ENCODE measurements around the gene ACO2.

DNA sequence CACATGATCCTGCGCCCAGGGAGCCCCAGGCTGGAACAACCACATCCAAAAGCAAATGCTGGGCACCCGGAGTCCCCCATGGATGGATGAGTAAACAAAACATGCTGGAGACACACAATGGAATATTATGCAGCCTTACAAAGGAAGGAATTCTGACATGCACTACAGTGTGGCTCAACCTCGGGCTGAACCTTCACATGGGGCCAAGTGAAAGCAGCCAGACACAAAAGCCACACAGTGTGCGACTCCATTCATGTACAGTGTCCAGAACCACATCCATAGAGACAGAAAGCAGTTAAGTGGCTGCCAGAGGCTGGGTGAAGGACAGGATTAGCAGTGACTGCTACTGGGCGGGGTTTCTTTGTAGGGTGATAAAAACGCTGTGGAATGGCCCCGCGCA lies 65.3 kb downstream of the ACO2 start:
- TF ChIP-seq POU2F2 (IDR thresholded peaks at IDR 0.05; ENCODE audit: low read depth, low read length) (no peak), POLR2AphosphoS5 (IDR thresholded peaks at IDR 0.05; ENCODE audit: low read depth, low read length) (0 out of 2 replicates have a peak, but pooled peaks have one; percentile 38)
